Endothelial cell of umbilical vein (primary cell): ENCODE measurements around the gene GADL1. TPM values are rescaled to one million over a fixed set of nuclear protein-coding genes. Genes with fewer than 3 reads are reported as not detected.
A peak's percentile ranks its signal among the peaks of the same experiment; 100 is the strongest.

ENCODE experiments used
- BruUV-seq: library from RNA; stranded (reverse); fragments of 400-500 nt; replicated peaks from 2 replicates; lab custom pipeline; 2021; lab: Mats Ljungman, UMichigan
- CTCF ChIA-PET: fragments of 300-600, 350-600 bp; sonication (Branson Sonifier 250); formaldehyde crosslinking; loops from one replicate; lab custom pipeline; 2021; ENCODE audit warnings: antibody characterized with exemption, inconsistent platforms; lab: Charles Lee
- POLR2A ChIA-PET: fragments of 300-600, 350-600 bp; sonication (Branson Sonifier 250); formaldehyde crosslinking; loops from one replicate; lab custom pipeline; 2021; ENCODE audit warnings: antibody characterized with exemption, inconsistent platforms; lab: Charles Lee
- DNase-seq: peaks from one replicate; pipeline ENCODE4 v3.0.0-alpha.2; 2011; ENCODE audit warnings: low read depth, low spot score
- FAIRE-seq: peaks from 2 replicates; lab custom pipeline; 2011; peaks lifted over from hg19 to GRCh38; lab: Jason Lieb, UNC
- H2AFZ ChIP-seq: 2 replicates; pipeline ENCODE4 v1.6.0; 2012; ENCODE audit warnings: low read depth, low read length, control low read depth, inconsistent platforms
- H3K27ac ChIP-seq: 2 replicates; pipeline ENCODE4 v1.5.1; 2011; ENCODE audit warnings: low read depth, mild to moderate bottlenecking, control low read depth, low read length, moderate library complexity; ENCODE audit not compliant: insufficient read depth
- H3K27me3 ChIP-seq, 2 experiments: 2 replicates each; pipeline versions ENCODE4 v1.6.0 to v1.6.1; 2011; ENCODE audit warnings: low read length in 2 of 2, mixed read lengths in 1 of 2; ENCODE audit not compliant: control insufficient read depth in 2 of 2, insufficient read depth in 2 of 2
- H3K36me3 ChIP-seq, 2 experiments: 2 replicates in 1 of 2; 3 replicates in 1 of 2; pipeline ENCODE4 v1.5.1; 2011; ENCODE audit warnings: low read length in 2 of 2, mild to moderate bottlenecking in 1 of 2, moderate library complexity in 1 of 2; ENCODE audit not compliant: control insufficient read depth in 2 of 2, insufficient read depth in 2 of 2; ENCODE audit errors: extremely low read depth in 1 of 2
- H3K4me1 ChIP-seq: 3 replicates; pipeline ENCODE4 v1.5.1; 2011; ENCODE audit warnings: mild to moderate bottlenecking, low read length; ENCODE audit not compliant: control insufficient read depth, insufficient read depth; ENCODE audit errors: extremely low read depth
- H3K4me2 ChIP-seq: 2 replicates; pipeline ENCODE4 v1.6.1; 2011; ENCODE audit warnings: low read length, control low read depth, mixed read lengths; ENCODE audit not compliant: insufficient read depth
- H3K4me3 ChIP-seq, 3 experiments: fragments of 200-600 bp in 1 of 3; sonication (generic), shearing (Covaris generic) in 1 of 3; replicated peaks in 1 of 3; 2 replicates each; pipeline ENCODE4 v1.5.1; 2011 to 2016; ENCODE audit warnings: control low read depth in 3 of 3, low read length in 3 of 3, mild to moderate bottlenecking in 2 of 3, inconsistent platforms in 1 of 3, low read depth in 1 of 3, moderate library complexity in 1 of 3; ENCODE audit not compliant: insufficient read depth in 1 of 3
- H3K79me2 ChIP-seq: 2 replicates; pipeline ENCODE4 v1.6.0; 2012; ENCODE audit warnings: low read length, inconsistent platforms; ENCODE audit not compliant: control insufficient read depth, insufficient read depth
- H3K9ac ChIP-seq: replicated peaks from 2 replicates; pipeline ENCODE3; 2011; ENCODE audit warnings: low read length, control low read depth; ENCODE audit not compliant: insufficient read depth; ENCODE audit errors: extremely low read depth
- H3K9me1 ChIP-seq: replicated peaks from 3 replicates; pipeline ENCODE4 v1.6.0; 2011; ENCODE audit warnings: mild to moderate bottlenecking, low read length; ENCODE audit not compliant: control insufficient read depth, insufficient read depth; ENCODE audit errors: extremely low read depth
- H3K9me3 ChIP-seq: replicated peaks from 2 replicates; pipeline ENCODE4 v1.5.1; 2012; ENCODE audit warnings: low read length, inconsistent platforms; ENCODE audit not compliant: control insufficient read depth, insufficient read depth
- H4K20me1 ChIP-seq: replicated peaks from 2 replicates; pipeline ENCODE3; 2011; ENCODE audit warnings: mild to moderate bottlenecking, low read length; ENCODE audit not compliant: control insufficient read depth, insufficient read depth; ENCODE audit errors: extremely low read depth
- EZH2 ChIP-seq: IDR thresholded peaks from 2 replicates; pipeline ENCODE4 v1.6.1; 2012; ENCODE audit warnings: borderline replicate concordance, low read depth, mild to moderate bottlenecking, moderate library complexity, low read length, inconsistent platforms; ENCODE audit not compliant: severe bottlenecking
- FOS ChIP-seq: IDR thresholded peaks from 2 replicates; pipeline ENCODE4 v1.6.1; 2011; ENCODE audit warnings: mild to moderate bottlenecking, low read length, moderate library complexity, borderline replicate concordance; ENCODE audit not compliant: insufficient read depth
- GATA2 ChIP-seq: IDR thresholded peaks from 2 replicates; pipeline ENCODE4 v1.7.0; 2011; ENCODE audit warnings: low read depth, mild to moderate bottlenecking, moderate library complexity, mixed read lengths, low read length; ENCODE audit not compliant: insufficient read length, insufficient read depth
- JUN ChIP-seq: IDR thresholded peaks from 2 replicates; pipeline ENCODE4 v1.6.1; 2011; ENCODE audit warnings: borderline replicate concordance, low read depth; ENCODE audit not compliant: insufficient read length, insufficient read depth
- MAX ChIP-seq: IDR thresholded peaks from 2 replicates; pipeline ENCODE4 v1.6.1; 2011; ENCODE audit not compliant: insufficient read depth, insufficient read length
- POLR2A ChIP-seq: IDR thresholded peaks from 2 replicates; pipeline ENCODE4 v1.6.1; 2012; ENCODE audit warnings: low read depth, mild to moderate bottlenecking, control low read depth, low read length
- POLR2AphosphoS5 ChIP-seq: IDR thresholded peaks from 2 replicates; pipeline ENCODE4 v1.6.1; 2012; ENCODE audit warnings: low read depth, mild to moderate bottlenecking, control low read depth, low read length, moderate library complexity; ENCODE audit not compliant: insufficient read depth
- dilution Hi-C: fragments of 300-500 bp; cut with MboI; formaldehyde crosslinking; loops from one replicate; pipeline ENCODE4 v1.15.0; 2019; ENCODE audit warnings: low sequenced_read_pairs; ENCODE audit not compliant: extremely low pct_ligation_motif_present
- intact Hi-C: fragments of 100-400 bp; cut with micrococcal nuclease; formaldehyde crosslinking; loops from one replicate; pipeline ENCODE4 v1.10.0; 2022
- polyA plus RNA-seq, 4 experiments: library from polyadenylated mRNA; depleted of rRNA in 3 of 4; stranded (reverse) in 3 of 4; unstranded in 1 of 4; fragments of >200 nt; gene quantifications; 2 replicates each; pipeline versions ENCODE4 v1.2.1 to v1.2.3, GENCODE V29; 2011 to 2012; ENCODE audit warnings: missing spikeins in 1 of 4
- total RNA-seq: library from RNA; stranded (reverse); gene quantifications from 2 replicates; pipeline ENCODE4 v1.2.3, GENCODE V29; 2021

The GADL1 gene
- total and polyA plus RNA-seq, 2 donors (not counting 3 experiments of a cell fraction or from before 2014, with no cell fraction given): not detected

- ChIA-PET CTCF (interaction anchor here (0.8 to 1.0 kb wide), 2 partner anchors 27 to 487 kb away, joined by 3 to 4 read pairs; no protein-coding TSS in a partner anchor), POLR2A (no interaction called here)
- H3K4me3 ChIP-seq: no peak overlapping the region
- H3K9ac ChIP-seq: no peak overlapping the region
- no peak overlapping the region for H3K4me2 ChIP-seq
- H2AFZ ChIP-seq: no peak overlapping the region
- H3K27me3 ChIP-seq: no peaks in the 10 kb centered on the region
- no peak for TF ChIP-seq JUN
- no peak for TF ChIP-seq EZH2
- no peak for TF ChIP-seq POLR2AphosphoS5
- no peak for TF ChIP-seq POLR2A
- TF ChIP-seq GATA2: no peak
- no peak for TF ChIP-seq MAX
- no TSS peak for BruUV-seq
- H3K4me1 ChIP-seq: peaks cover 100% of the 10 kb centered on the region
- no peaks in the 10 kb centered on the region for H3K9me1 ChIP-seq
- dilution Hi-C loops: no loop called here
- intact Hi-C loops: no loop called here
- FAIRE-seq (no peak), DNase-seq (no peak)
- H3K79me2 ChIP-seq: peaks cover 69% of the 10 kb centered on the region
- no peaks in the 10 kb centered on the region for H3K9me3 ChIP-seq
- H3K36me3 ChIP-seq: peaks cover 18 to 62% of the 10 kb centered on the region in 2 experiments
- H4K20me1 ChIP-seq: no peaks in the 10 kb centered on the region
- peak overlapping the region; percentile 8 for H3K27ac ChIP-seq
Observed at GRCh38 chr3:30686176-30686575, 208.3 kb downstream of the GADL1 start.

DNA sequence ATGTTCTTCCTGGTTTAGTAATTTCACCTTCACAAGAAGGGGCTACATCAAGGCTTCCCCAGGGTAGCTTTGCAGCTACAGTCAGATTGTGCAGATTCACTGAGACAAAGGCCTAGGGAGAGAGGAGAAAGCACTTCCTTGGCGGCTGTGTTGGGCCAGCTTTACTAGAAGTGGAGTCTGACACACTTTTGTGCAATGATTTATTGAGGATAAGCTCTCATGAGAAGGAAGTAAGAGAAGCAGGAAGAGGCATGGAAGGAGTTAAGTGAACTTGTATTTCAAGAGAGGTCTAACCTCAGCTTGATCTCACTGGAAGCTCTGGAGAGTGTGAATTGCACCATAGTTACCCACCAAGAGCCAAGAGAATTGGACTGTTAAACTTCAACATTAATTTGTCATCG, 209.2 kb downstream of the GADL1 start:
- Histone ChIP-seq H3K9me3 (no peaks in the 10 kb centered on the region), H2AFZ (no peak overlapping the region), H3K9ac (no peak overlapping the region), H3K36me3 (peaks cover 14 to 59% of the 10 kb centered on the region in 2 experiments), H3K27ac (no peak overlapping the region), H3K4me3 (no peak overlapping the region), H3K4me1 (peaks cover 99% of the 10 kb centered on the region), H3K79me2 (peaks cover 66% of the 10 kb centered on the region), H4K20me1 (no peaks in the 10 kb centered on the region), H3K4me2 (no peak overlapping the region), H3K9me1 (no peaks in the 10 kb centered on the region), H3K27me3 (no peaks in the 10 kb centered on the region)
- intact Hi-C loops (no loop called here), dilution Hi-C loops (no loop called here)
- POLR2A ChIA-PET: no interaction called here
- DNase-seq (no peak), FAIRE-seq (no peak)
- CTCF ChIA-PET: interaction anchor here (1.0 to 1.7 kb wide), 2 partner anchors 8 to 486 kb away, joined by 4 to 8 read pairs; no protein-coding TSS in a partner anchor
- no TSS peak for BruUV-seq
- no peak for TF ChIP-seq MAX
- no peak for TF ChIP-seq FOS
- no peak for TF ChIP-seq POLR2AphosphoS5
- TF ChIP-seq POLR2A: no peak
- TF ChIP-seq GATA2: no peak
- no peak for TF ChIP-seq EZH2
